H9 (cell line): ENCODE measurements around the gene BRD8. TPM values are rescaled to one million over a fixed set of nuclear protein-coding genes. Genes with fewer than 3 reads are reported as not detected.

ENCODE experiments used
- DNase-seq: peaks from one replicate; pipeline ENCODE4 v3.0.0-alpha.2; 2017
- H2AFZ ChIP-seq: one replicate; pipeline ENCODE4 v1.6.1; 2013; ENCODE audit warnings: mild to moderate bottlenecking, low read length, control low read depth, moderate library complexity
- H2AK5ac ChIP-seq: 2 replicates; pipeline ENCODE4 v1.6.1; 2013; ENCODE audit warnings: low read length, control low read depth, mixed read lengths; ENCODE audit not compliant: insufficient read length
- H2BK120ac ChIP-seq: one replicate; pipeline ENCODE4 v1.6.1; 2013; ENCODE audit warnings: low read depth, mild to moderate bottlenecking, low read length, control low read depth, inconsistent platforms; ENCODE audit not compliant: poor library complexity, severe bottlenecking
- H2BK12ac ChIP-seq: 2 replicates; pipeline ENCODE4 v1.6.1; 2013; ENCODE audit warnings: low read length, control low read depth, mixed read lengths, low read depth; ENCODE audit not compliant: insufficient read length
- H2BK15ac ChIP-seq: 2 replicates; pipeline ENCODE4 v1.6.1; 2013; ENCODE audit warnings: low read depth, low read length, control low read depth
- H2BK20ac ChIP-seq: one replicate; pipeline ENCODE4 v1.6.1; 2013; ENCODE audit warnings: low read depth, mild to moderate bottlenecking, low read length, control low read depth, inconsistent platforms; ENCODE audit not compliant: poor library complexity, severe bottlenecking
- H2BK5ac ChIP-seq: 2 replicates; pipeline ENCODE4 v1.6.1; 2013; ENCODE audit warnings: low read length, control low read depth, mixed read lengths; ENCODE audit not compliant: insufficient read length
- H3K14ac ChIP-seq: 2 replicates; pipeline ENCODE4 v1.6.1; 2013; ENCODE audit warnings: low read length, control low read depth; ENCODE audit not compliant: insufficient read depth
- H3K18ac ChIP-seq: 2 replicates; pipeline ENCODE4 v1.6.1; 2013; ENCODE audit warnings: low read depth, mild to moderate bottlenecking, mixed read lengths, low read length, control low read depth; ENCODE audit not compliant: insufficient read length
- H3K23ac ChIP-seq: 2 replicates; pipeline ENCODE4 v1.6.1; 2013; ENCODE audit warnings: low read length, control low read depth, mixed read lengths, low read depth; ENCODE audit not compliant: insufficient read length
- H3K23me2 ChIP-seq: 2 replicates; pipeline ENCODE4 v1.6.1; 2013; ENCODE audit warnings: low read depth, mild to moderate bottlenecking, mixed read lengths, low read length, control low read depth; ENCODE audit not compliant: insufficient read length, poor library complexity, severe bottlenecking
- H3K27ac ChIP-seq: 2 replicates; pipeline ENCODE4 v1.5.1; 2013; ENCODE audit warnings: low read length, control low read depth, mixed read lengths, low read depth; ENCODE audit not compliant: insufficient read length
- H3K27me3 ChIP-seq: 2 replicates; pipeline ENCODE4 v1.6.1; 2013; ENCODE audit warnings: low read length, control low read depth, inconsistent platforms; ENCODE audit not compliant: insufficient read depth
- H3K4ac ChIP-seq: 2 replicates; pipeline ENCODE4 v1.6.1; 2013; ENCODE audit warnings: low read depth, mild to moderate bottlenecking, control low read depth, inconsistent platforms, low read length, moderate library complexity
- H3K4me1 ChIP-seq: 2 replicates; pipeline ENCODE4 v1.6.1; 2013; ENCODE audit warnings: low read length, control low read depth, inconsistent platforms; ENCODE audit not compliant: insufficient read depth
- H3K4me2 ChIP-seq: 2 replicates; pipeline ENCODE4 v1.6.1; 2013; ENCODE audit warnings: low read length, control low read depth, mixed read lengths; ENCODE audit not compliant: insufficient read length, insufficient read depth
- H3K56ac ChIP-seq: 2 replicates; pipeline ENCODE4 v1.6.1; 2013; ENCODE audit warnings: low read depth, mild to moderate bottlenecking, mixed read lengths, low read length, control low read depth; ENCODE audit not compliant: insufficient read length
- H3K79me1 ChIP-seq: 2 replicates; pipeline ENCODE4 v1.6.1; 2013; ENCODE audit warnings: low read depth, mild to moderate bottlenecking, moderate library complexity, low read length, control low read depth, inconsistent platforms; ENCODE audit not compliant: insufficient read depth, poor library complexity, severe bottlenecking
- H3K79me2 ChIP-seq: 2 replicates; pipeline ENCODE4 v1.6.1; 2013; ENCODE audit warnings: low read length, control low read depth, inconsistent platforms; ENCODE audit not compliant: insufficient read depth
- H3K9ac ChIP-seq: 2 replicates; pipeline ENCODE4 v1.6.1; 2013; ENCODE audit warnings: low read length, control low read depth, mixed read lengths; ENCODE audit not compliant: insufficient read length; ENCODE audit errors: extremely low read depth
- H3K9me3 ChIP-seq: one replicate; pipeline ENCODE4 v1.6.1; 2013; ENCODE audit warnings: low read depth, low read length, inconsistent platforms; ENCODE audit not compliant: control insufficient read depth
- H3T11ph ChIP-seq: one replicate; pipeline ENCODE4 v1.6.1; 2013; ENCODE audit warnings: mild to moderate bottlenecking, low read length, control low read depth, inconsistent platforms
- H4K20me1 ChIP-seq: one replicate; pipeline ENCODE4 v1.6.1; 2013; ENCODE audit not compliant: control insufficient read depth, insufficient read length, insufficient read depth
- H4K5ac ChIP-seq: 2 replicates; pipeline ENCODE4 v1.6.1; 2013; ENCODE audit warnings: low read depth, mild to moderate bottlenecking, mixed read lengths, low read length, control low read depth; ENCODE audit not compliant: insufficient read length
- H4K8ac ChIP-seq: replicated peaks from 2 replicates; pipeline ENCODE4 v1.6.1; 2013; ENCODE audit warnings: low read length, control low read depth, mixed read lengths, low read depth; ENCODE audit not compliant: insufficient read length
- H4K91ac ChIP-seq: 2 replicates; pipeline ENCODE4 v1.6.1; 2013; ENCODE audit warnings: low read depth, mild to moderate bottlenecking, moderate library complexity, mixed read lengths, low read length, control low read depth; ENCODE audit not compliant: insufficient read length
- H3K27ac Mint-ChIP-seq, 3 experiments: 2 replicates in 2 of 3; 3 replicates in 1 of 3; pipeline ENCODE4 v1.8.0; 2020 to 2021; ENCODE audit warnings: mixed read lengths in 3 of 3, mild to moderate bottlenecking in 1 of 3, moderate library complexity in 1 of 3
- H3K27me3 Mint-ChIP-seq: 2 replicates; pipeline ENCODE4 v1.8.0; 2021; ENCODE audit warnings: low read depth, mild to moderate bottlenecking, moderate library complexity, mixed read lengths
- H3K36me3 Mint-ChIP-seq, 3 experiments: 2 replicates in 2 of 3; 3 replicates in 1 of 3; pipeline ENCODE4 v1.8.0; 2020 to 2021; ENCODE audit warnings: low read depth in 3 of 3, mixed read lengths in 3 of 3; ENCODE audit not compliant: insufficient read depth in 1 of 3
- H3K4me1 Mint-ChIP-seq, 2 experiments: 2 replicates each; pipeline ENCODE4 v1.8.0; 2020; ENCODE audit warnings: mixed read lengths in 2 of 2
- H3K4me3 Mint-ChIP-seq, 2 experiments: 2 replicates in 1 of 2; 3 replicates in 1 of 2; pipeline ENCODE4 v1.8.0; 2020 to 2021; ENCODE audit warnings: mild to moderate bottlenecking in 2 of 2, mixed read lengths in 2 of 2, moderate library complexity in 1 of 2
- H3K9me3 Mint-ChIP-seq, 2 experiments: 2 replicates in 1 of 2; 3 replicates in 1 of 2; pipeline ENCODE4 v1.8.0; 2020; ENCODE audit warnings: mild to moderate bottlenecking in 2 of 2, mixed read lengths in 2 of 2, moderate library complexity in 1 of 2
- WGBS: extraction: QIAGEN DNeasy Blood & Tissue Kit; methylation state at CpG from one replicate; pipeline ENCODE4 v1.1.7; 2013; ENCODE audit warnings: missing lambda C conversion rate, low lambda C conversion rate, mixed read lengths; ENCODE audit not compliant: insufficient read length; ENCODE audit errors: extremely low coverage; 5-methylcytosine and 5-hydroxymethylcytosine counted together
- total RNA-seq: library from RNA; stranded (reverse); gene quantifications from 2 replicates; pipeline ENCODE4 v1.2.1, GENCODE V29; 2021
- TF ChIP-seq, protein P1 (sequence below): fragments of 200-600 bp; sonication (generic); conservative IDR thresholded peaks from 3 replicates; pipeline ENCODE4 v1.8.0; 2021; ENCODE audit warnings: antibody characterized with exemption, mild to moderate bottlenecking

The BRD8 gene
- total RNA-seq, 1 experiment from 2014 or later, result 67.9 TPM

GRCh38 chr5:138092301-138092700, 86.1 kb downstream of the BRD8 start:
- H3K4me3 Mint-ChIP-seq, result peak overlapping the region; percentile 13 to 27; a peak in 1 of 5 replicates

More at GRCh38 chr5:138092301-138092700, 86.1 kb downstream of the BRD8 start:
- Histone ChIP-seq H3K9ac (no peak overlapping the region), H3T11ph (no peak overlapping the region), H3K4me2 (no peak overlapping the region), H2AFZ (no peak overlapping the region), H4K5ac (no peak overlapping the region), H3K23ac (no peak overlapping the region), H4K20me1 (no peaks in the 10 kb centered on the region), H3K27me3 (peaks cover 64% of the 10 kb centered on the region), H4K91ac (no peak overlapping the region), H3K27ac (no peak overlapping the region), H3K79me2 (no peaks in the 10 kb centered on the region), H2BK5ac (no peak overlapping the region), H3K9me3 (no peaks in the 10 kb centered on the region), H2BK120ac (no peak overlapping the region), H3K56ac (no peak overlapping the region), H2AK5ac (no peak overlapping the region), H3K18ac (no peak overlapping the region), H2BK15ac (no peak overlapping the region), H3K14ac (no peak overlapping the region), H3K4ac (no peak overlapping the region), H2BK12ac (no peak overlapping the region), H3K79me1 (no peaks in the 10 kb centered on the region), H2BK20ac (no peak overlapping the region), H3K4me1 (peaks cover 11% of the 10 kb centered on the region; the same call in 1 of the 2 replicates), H3K23me2 (no peaks in the 10 kb centered on the region), H4K8ac (no peak overlapping the region)
- no CpG with 5 or more reads among the region's 1 CpG for WGBS
- no peak for DNase-seq
- H3K36me3 Mint-ChIP-seq, result no peaks in the 10 kb centered on the region
- peaks cover 93% of the 10 kb centered on the region for H3K27me3 Mint-ChIP-seq
- TF ChIP-seq, protein P1, sequence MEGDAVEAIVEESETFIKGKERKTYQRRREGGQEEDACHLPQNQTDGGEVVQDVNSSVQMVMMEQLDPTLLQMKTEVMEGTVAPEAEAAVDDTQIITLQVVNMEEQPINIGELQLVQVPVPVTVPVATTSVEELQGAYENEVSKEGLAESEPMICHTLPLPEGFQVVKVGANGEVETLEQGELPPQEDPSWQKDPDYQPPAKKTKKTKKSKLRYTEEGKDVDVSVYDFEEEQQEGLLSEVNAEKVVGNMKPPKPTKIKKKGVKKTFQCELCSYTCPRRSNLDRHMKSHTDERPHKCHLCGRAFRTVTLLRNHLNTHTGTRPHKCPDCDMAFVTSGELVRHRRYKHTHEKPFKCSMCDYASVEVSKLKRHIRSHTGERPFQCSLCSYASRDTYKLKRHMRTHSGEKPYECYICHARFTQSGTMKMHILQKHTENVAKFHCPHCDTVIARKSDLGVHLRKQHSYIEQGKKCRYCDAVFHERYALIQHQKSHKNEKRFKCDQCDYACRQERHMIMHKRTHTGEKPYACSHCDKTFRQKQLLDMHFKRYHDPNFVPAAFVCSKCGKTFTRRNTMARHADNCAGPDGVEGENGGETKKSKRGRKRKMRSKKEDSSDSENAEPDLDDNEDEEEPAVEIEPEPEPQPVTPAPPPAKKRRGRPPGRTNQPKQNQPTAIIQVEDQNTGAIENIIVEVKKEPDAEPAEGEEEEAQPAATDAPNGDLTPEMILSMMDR, result no peak
- H3K27ac Mint-ChIP-seq, result no peak overlapping the region
- H3K4me1 Mint-ChIP-seq, result peaks cover 63% of the 10 kb centered on the region in 2 experiments
- no peaks in the 10 kb centered on the region; a peak in 1 of 5 replicates for H3K9me3 Mint-ChIP-seq
